H1 (cell line): ENCODE results near the gene TPO. TPM values are rescaled to one million over a fixed set of nuclear protein-coding genes. Genes with fewer than 3 reads are reported as not detected.

ENCODE experiments used
- CTCF ChIA-PET: fragments of 300-600 bp; sonication (Branson Sonifier 250); formaldehyde crosslinking; loops from one replicate; lab custom pipeline; 2021; ENCODE audit not compliant: partially characterized antibody; lab: Charles Lee
- POLR2A ChIA-PET: fragments of 300-600 bp; sonication (Branson Sonifier 250); formaldehyde crosslinking; loops from one replicate; lab custom pipeline; 2021; ENCODE audit warnings: inconsistent platforms; ENCODE audit not compliant: partially characterized antibody; lab: Charles Lee
- DNase-seq, 2 experiments: peaks; one replicate each; pipeline versions ENCODE4 v3.0.0 to v3.0.0-alpha.2; 2010 to 2022; ENCODE audit warnings: low spot score in 2 of 2, low read depth in 1 of 2, mixed read lengths in 1 of 2
- FAIRE-seq: peaks from 2 replicates; lab custom pipeline; 2011; peaks lifted over from hg19 to GRCh38; lab: Jason Lieb, UNC
- H2AFZ ChIP-seq: 2 replicates; pipeline ENCODE4 v1.8.1; 2012; ENCODE audit warnings: low read length, inconsistent platforms
- H2AK5ac ChIP-seq: 2 replicates; pipeline ENCODE4 v1.6.1; 2013; ENCODE audit warnings: low read depth, low read length
- H2BK120ac ChIP-seq: replicated peaks from 2 replicates; pipeline ENCODE3; 2013; ENCODE audit warnings: low read depth, low read length, inconsistent platforms
- H2BK12ac ChIP-seq: 2 replicates; pipeline ENCODE4 v1.6.1; 2013; ENCODE audit warnings: low read depth, low read length
- H2BK15ac ChIP-seq: 2 replicates; pipeline ENCODE4 v1.6.1; 2013; ENCODE audit warnings: low read length
- H2BK20ac ChIP-seq: 2 replicates; pipeline ENCODE4 v1.6.1; 2013; ENCODE audit warnings: low read length
- H2BK5ac ChIP-seq: 2 replicates; pipeline ENCODE4 v1.6.1; 2013; ENCODE audit warnings: low read depth, low read length
- H3K14ac ChIP-seq: 2 replicates; pipeline ENCODE4 v1.6.1; 2013; ENCODE audit warnings: inconsistent platforms; ENCODE audit not compliant: insufficient read length
- H3K18ac ChIP-seq: 2 replicates; pipeline ENCODE4 v1.6.1; 2013; ENCODE audit warnings: low read length; ENCODE audit errors: extremely low read depth
- H3K23ac ChIP-seq: 2 replicates; pipeline ENCODE4 v1.6.1; 2013; ENCODE audit warnings: inconsistent platforms; ENCODE audit not compliant: insufficient read length
- H3K23me2 ChIP-seq: 2 replicates; pipeline ENCODE4 v1.6.1; 2013; ENCODE audit warnings: low read depth, low read length
- H3K27ac ChIP-seq: 2 replicates; pipeline ENCODE4 v1.6.1; 2011; ENCODE audit warnings: low read depth, low read length, inconsistent platforms
- H3K27me3 ChIP-seq, 4 experiments: replicated peaks in 1 of 4; 1 replicate in 1 of 4; 2 replicates in 3 of 4; pipeline versions ENCODE4 v1.6.1 to v1.8.1; 2011 to 2013; ENCODE audit warnings: low read length in 3 of 4, mild to moderate bottlenecking in 3 of 4, inconsistent platforms in 2 of 4, mixed read lengths in 2 of 4, moderate library complexity in 1 of 4; ENCODE audit not compliant: control insufficient read depth in 3 of 4, insufficient read depth in 3 of 4; ENCODE audit errors: extremely low read depth in 1 of 4
- H3K36me3 ChIP-seq, 4 experiments: 2 replicates each; pipeline versions ENCODE4 v1.6.1 to v1.8.1; 2011 to 2013; ENCODE audit warnings: mild to moderate bottlenecking in 4 of 4, low read length in 3 of 4, moderate library complexity in 2 of 4, control low read depth in 1 of 4, inconsistent platforms in 1 of 4; ENCODE audit not compliant: insufficient read depth in 4 of 4, control insufficient read depth in 2 of 4
- H3K4ac ChIP-seq: replicated peaks from 2 replicates; pipeline ENCODE3; 2013; ENCODE audit warnings: low read length, low read depth, mixed read lengths, inconsistent platforms; ENCODE audit not compliant: insufficient read length
- H3K4me1 ChIP-seq, 4 experiments: replicated peaks in 1 of 4; 1 replicate in 1 of 4; 2 replicates in 3 of 4; pipeline versions ENCODE4 v1.6.1 to v1.8.1; 2011 to 2013; ENCODE audit warnings: low read length in 3 of 4, inconsistent platforms in 2 of 4, mixed read lengths in 1 of 4; ENCODE audit not compliant: insufficient read depth in 4 of 4, control insufficient read depth in 3 of 4
- H3K4me2 ChIP-seq, 2 experiments: 2 replicates each; pipeline versions ENCODE4 v1.6.1 to v1.8.1; 2011 to 2013; ENCODE audit warnings: low read depth in 2 of 2, low read length in 2 of 2, control low read depth in 1 of 2, inconsistent platforms in 1 of 2, mild to moderate bottlenecking in 1 of 2; ENCODE audit not compliant: insufficient read depth in 1 of 2
- H3K4me3 ChIP-seq, 4 experiments: fragments of 200-600, 300-600 bp in 1 of 4; sonication (generic), shearing (Covaris generic), sonication (Bioruptor Twin) in 1 of 4; 2 replicates each; pipeline versions ENCODE4 v1.5.1 to v1.8.1; 2011 to 2016; ENCODE audit warnings: low read length in 4 of 4, low read depth in 3 of 4, control low read depth in 2 of 4, inconsistent platforms in 2 of 4, mild to moderate bottlenecking in 2 of 4, mixed read lengths in 1 of 4, moderate library complexity in 1 of 4; ENCODE audit not compliant: insufficient read depth in 2 of 4; ENCODE audit errors: extremely low read depth in 1 of 4
- H3K56ac ChIP-seq: replicated peaks from 2 replicates; pipeline ENCODE3; 2013; ENCODE audit warnings: low read depth, mild to moderate bottlenecking, mixed read lengths, low read length, inconsistent platforms; ENCODE audit not compliant: insufficient read length
- H3K79me1 ChIP-seq: 2 replicates; pipeline ENCODE4 v1.6.1; 2013; ENCODE audit warnings: low read depth, low read length, control low read depth
- H3K79me2 ChIP-seq, 2 experiments: 2 replicates each; pipeline versions ENCODE4 v1.6.1 to v1.8.1; 2012 to 2013; ENCODE audit warnings: low read length in 2 of 2, mild to moderate bottlenecking in 2 of 2, inconsistent platforms in 1 of 2; ENCODE audit not compliant: insufficient read depth in 2 of 2, control insufficient read depth in 1 of 2
- H3K9ac ChIP-seq, 4 experiments: replicated peaks in 1 of 4; 1 replicate in 1 of 4; 2 replicates in 3 of 4; pipeline versions ENCODE4 v1.6.1 to v1.8.1; 2011 to 2013; ENCODE audit warnings: low read depth in 3 of 4, low read length in 3 of 4, control low read depth in 2 of 4, mild to moderate bottlenecking in 2 of 4, moderate library complexity in 2 of 4, inconsistent platforms in 1 of 4; ENCODE audit errors: extremely low read depth in 1 of 4
- H3K9me3 ChIP-seq, 2 experiments: 2 replicates each; pipeline versions ENCODE4 v1.6.1 to v1.8.1; 2012 to 2013; ENCODE audit warnings: mild to moderate bottlenecking in 2 of 2, moderate library complexity in 2 of 2, control low read depth in 1 of 2, inconsistent platforms in 1 of 2, low read depth in 1 of 2, low read length in 1 of 2, mixed read lengths in 1 of 2; ENCODE audit not compliant: insufficient read depth in 2 of 2
- H4K20me1 ChIP-seq, 2 experiments: replicated peaks in 1 of 2; 2 replicates each; pipeline versions ENCODE3 to v1.8.1; 2011 to 2013; ENCODE audit warnings: inconsistent platforms in 2 of 2, low read length in 2 of 2, mild to moderate bottlenecking in 1 of 2; ENCODE audit not compliant: insufficient read depth in 2 of 2, control insufficient read depth in 1 of 2
- H4K5ac ChIP-seq: 2 replicates; pipeline ENCODE4 v1.6.1; 2013; ENCODE audit warnings: low read length, low read depth, mixed read lengths, inconsistent platforms; ENCODE audit not compliant: insufficient read length
- H4K8ac ChIP-seq: 2 replicates; pipeline ENCODE4 v1.8.0; 2013; ENCODE audit warnings: mild to moderate bottlenecking, moderate library complexity, low read length, inconsistent platforms; ENCODE audit not compliant: insufficient read depth; ENCODE audit errors: extremely low read depth
- H4K91ac ChIP-seq: replicated peaks from 2 replicates; pipeline ENCODE3; 2013; ENCODE audit warnings: low read length, mixed read lengths, inconsistent platforms; ENCODE audit not compliant: insufficient read length
- EZH2 ChIP-seq: fragments of 200-600 bp; sonication (generic); IDR thresholded peaks from 2 replicates; pipeline ENCODE4 v1.7.1; 2012; ENCODE audit warnings: low read depth, mild to moderate bottlenecking, moderate library complexity, low read length, inconsistent platforms; ENCODE audit not compliant: severe bottlenecking
- SAP30 ChIP-seq: fragments of 300-600 bp; sonication (generic); IDR thresholded peaks from 2 replicates; pipeline ENCODE4 v1.7.1; 2012; ENCODE audit warnings: low read length, moderate library complexity, mild to moderate bottlenecking, inconsistent platforms; ENCODE audit not compliant: insufficient read depth, insufficient replicate concordance
- SRF ChIP-seq: IDR thresholded peaks from 2 replicates; pipeline ENCODE4 v1.6.1; 2011; ENCODE audit warnings: mild to moderate bottlenecking, low read depth, low read length, moderate library complexity
- WGBS, 2 experiments: shearing (Covaris generic) in 1 of 2; methylation state at CpG; one replicate each; pipeline versions ENCODE4 v1.1.6 to v1.1.7; 2013 to 2015; ENCODE audit warnings: low lambda C conversion rate in 2 of 2, mixed read lengths in 2 of 2, inconsistent platforms in 1 of 2, low coverage in 1 of 2, missing lambda C conversion rate in 1 of 2; ENCODE audit not compliant: insufficient replicate concordance in 2 of 2, insufficient coverage in 1 of 2, insufficient read length in 1 of 2; ENCODE audit errors: extremely low coverage in 1 of 2, missing lambda C conversion rate in 1 of 2; 5-methylcytosine and 5-hydroxymethylcytosine counted together
- polyA plus RNA-seq, 7 experiments: library from polyadenylated mRNA; depleted of rRNA in 3 of 7; stranded (reverse) in 5 of 7; unstranded in 2 of 7; fragments of >200 nt in 5 of 7; fragments of 200-250 nt in 2 of 7; gene quantifications; 1 replicate in 5 of 7; 2 replicates in 1 of 7; 4 replicates in 1 of 7; pipeline versions ENCODE4 v1.2.1 to v1.2.3, GENCODE V29; 2011 to 2013; ENCODE audit warnings: missing spikeins in 2 of 7, mixed read lengths in 2 of 7
- total RNA-seq: library from RNA; stranded (reverse); fragmentation: NEBNext Ultra II Directional; extraction: Animal tissue kit (Norgen Biotek cat#: 25700); gene quantifications from 2 replicates; pipeline ENCODE4 v1.2.1, GENCODE V29; 2021

TPO gene
- total and polyA plus RNA-seq, 2 of the 8 experiments (the other 6 are each of a cell fraction or from before 2014, with no cell fraction given), result not detected

- FAIRE-seq (no peak), DNase-seq (no peak)
- H3K79me1 ChIP-seq, result no peaks in the 10 kb centered on the region
- H2AK5ac ChIP-seq, result no peak overlapping the region
- no peak overlapping the region for H2AFZ ChIP-seq
- H3K9me3 ChIP-seq, result no peaks in the 10 kb centered on the region
- H3K27me3 ChIP-seq, result no peaks in the 10 kb centered on the region
- no peak overlapping the region for H4K91ac ChIP-seq
- H3K56ac ChIP-seq, result no peak overlapping the region
- no peak overlapping the region for H2BK12ac ChIP-seq
- no peak overlapping the region for H3K4me3 ChIP-seq
- no peak overlapping the region for H4K5ac ChIP-seq
- no peak overlapping the region for H3K27ac ChIP-seq
- H3K9ac ChIP-seq, result no peak overlapping the region
- no peaks in the 10 kb centered on the region for H3K23me2 ChIP-seq
- H3K4me1 ChIP-seq, result peaks cover 0 to 4% (median 0%) of the 10 kb centered on the region in 4 experiments; a peak in 1 of 7 replicates
- ChIA-PET CTCF (interaction anchor here (1.4 to 3.3 kb wide), 2 partner anchors 12 to 107 kb away, joined by 4 to 12 read pairs; no protein-coding TSS in a partner anchor), POLR2A (interaction anchor here (0.6 kb wide), 1 partner anchor 13 kb away, joined by 3 read pairs; no protein-coding TSS in a partner anchor)
- H3K4me2 ChIP-seq, result no peak overlapping the region
- 97% methylated on average over 10 of the region's 11 CpGs; no CpG with 5 or more reads in 1 of the 2 experiments for whole genome bisulfite sequencing, 2 experiments
- H2BK120ac ChIP-seq, result no peak overlapping the region
- no peak overlapping the region for H2BK5ac ChIP-seq
- no peak overlapping the region for H2BK15ac ChIP-seq
- H3K23ac ChIP-seq, result no peak overlapping the region
- H4K20me1 ChIP-seq, result no peaks in the 10 kb centered on the region
- no peak overlapping the region for H4K8ac ChIP-seq
- no peak for TF ChIP-seq SAP30
- TF ChIP-seq EZH2, result no peak
- TF ChIP-seq SRF, result no peak
- H3K4ac ChIP-seq, result no peak overlapping the region
- H3K14ac ChIP-seq, result no peak overlapping the region
- H2BK20ac ChIP-seq, result no peak overlapping the region
- no peak overlapping the region for H3K18ac ChIP-seq
- no peaks in the 10 kb centered on the region for H3K79me2 ChIP-seq
- H3K36me3 ChIP-seq, result no peaks in the 10 kb centered on the region
Measured at GRCh38 chr2:1557467-1557820, 144.2 kb downstream of the TPO start.
